Measurements from ENCODE around the gene NUDT9. TPM values are rescaled to one million over a fixed set of nuclear protein-coding genes. Genes with fewer than 3 reads are reported as not detected.
"Not testable (repeated sequence)": the region's sequence is repeated elsewhere in the genome, so short reads cannot be mapped to it uniquely, and the experiment has no call there.

Gene NUDT9
- total RNA-seq, 6 donors from 2014 or later = 11.5 to 44.8 (median 31.0) TPM

- 68 to 91% methylated on average over 2 of the region's 2 CpGs for WGBS, 2 donors
- TF ChIP-seq POLR2AphosphoS5 (IDR thresholded peaks at IDR 0.05) = no peak
- no peak for TF ChIP-seq EP300 (IDR thresholded peaks at IDR 0.05)
- TF ChIP-seq POLR2A (IDR thresholded peaks at IDR 0.05) = no peak
- no peak for TF ChIP-seq CTCF (IDR thresholded peaks at IDR 0.05)
- ATAC-seq (ENCODE audit: low FRiP score in 2 of 2) (no peak), DNase-seq (no peak)
- H3K9me3 ChIP-seq = no peaks in the 10 kb centered on the region
- peaks cover 0 to 22% (median 3%) of the 10 kb centered on the region in 4 donors for H3K36me3 ChIP-seq
- H3K27ac ChIP-seq = no peak overlapping the region
- peaks cover 0 to 5% (median 0%) of the 10 kb centered on the region in 4 donors for H3K4me1 ChIP-seq
- no peak overlapping the region for H3K4me3 ChIP-seq
- no peaks in the 10 kb centered on the region for H3K27me3 ChIP-seq
Observed at GRCh38 chr4:87433342-87433741, 11.0 kb downstream of the NUDT9 start.

GRCh38 chr4:87442889-87443288 is 20.5 kb downstream of the NUDT9 start:
- TF ChIP-seq POLR2AphosphoS5 (IDR thresholded peaks at IDR 0.05) = no peak
- TF ChIP-seq CTCF (IDR thresholded peaks at IDR 0.05) = no peak
- no peak for TF ChIP-seq EP300 (IDR thresholded peaks at IDR 0.05)
- TF ChIP-seq POLR2A (IDR thresholded peaks at IDR 0.05) = no peak
- DNase-seq (no peak), ATAC-seq (ENCODE audit: low FRiP score in 2 of 2) (no peak)
- Histone ChIP-seq H3K27me3 (no peaks in the 10 kb centered on the region), H3K9me3 (no peaks in the 10 kb centered on the region), H3K4me3 (no peak overlapping the region), H3K4me1 (no peaks in the 10 kb centered on the region), H3K36me3 (peaks cover 7 to 74% (median 22%) of the 10 kb centered on the region in 4 donors), H3K27ac (no peak overlapping the region)
- 91 to 93% methylated on average over 3 of the region's 3 CpGs for WGBS, 2 donors

- Histone ChIP-seq H3K36me3 (peaks cover 7 to 64% (median 13%) of the 10 kb centered on the region in 4 donors), H3K27ac (no peak overlapping the region), H3K27me3 (no peaks in the 10 kb centered on the region), H3K4me1 (no peaks in the 10 kb centered on the region), H3K4me3 (no peak overlapping the region), H3K9me3 (no peaks in the 10 kb centered on the region)
- DNase-seq (no peak), ATAC-seq (ENCODE audit: low FRiP score in 2 of 2) (no peak)
- WGBS, 2 donors = 95% methylated on average over 1 of the region's 1 CpG
- no peak for TF ChIP-seq EP300 (IDR thresholded peaks at IDR 0.05)
- TF ChIP-seq POLR2A (IDR thresholded peaks at IDR 0.05) = no peak
- no peak for TF ChIP-seq POLR2AphosphoS5 (IDR thresholded peaks at IDR 0.05)
- no peak for TF ChIP-seq CTCF (IDR thresholded peaks at IDR 0.05)
Observed at GRCh38 chr4:87444741-87445140, 22.4 kb downstream of the NUDT9 start.

- H3K27me3 ChIP-seq = no peaks in the 10 kb centered on the region
- no peak overlapping the region for H3K4me3 ChIP-seq
- H3K9me3 ChIP-seq = no peaks in the 10 kb centered on the region
- no peaks in the 10 kb centered on the region for H3K4me1 ChIP-seq
- WGBS, 2 donors = 63 to 75% methylated on average over 3 of the region's 3 CpGs
- DNase-seq = no peak
- peaks cover 7 to 67% (median 13%) of the 10 kb centered on the region in 4 donors for H3K36me3 ChIP-seq
- no peak overlapping the region for H3K27ac ChIP-seq
- TF ChIP-seq CTCF (IDR thresholded peaks at IDR 0.05) (no peak), EP300 (IDR thresholded peaks at IDR 0.05) (no peak)
- ATAC-seq (ENCODE audit: low FRiP score in 2 of 2) = no peak
Observed at GRCh38 chr4:87445964-87446363, 23.6 kb downstream of the NUDT9 start.

- ATAC-seq (ENCODE audit: low FRiP score in 2 of 2); H3K27me3 ChIP-seq; DNase-seq; H3K9me3 ChIP-seq; H3K27ac ChIP-seq; H3K4me3 ChIP-seq; H3K4me1 ChIP-seq: not testable (repeated sequence)
- H3K36me3 ChIP-seq = peaks cover 7 to 70% (median 15%) of the 10 kb centered on the region in 4 donors
- 69% methylated on average over 6 of the region's 6 CpGs for WGBS, 2 donors
Observed at GRCh38 chr4:87446375-87446774, 24.0 kb downstream of the NUDT9 start.
